HG02588 (cell line): ENCODE results near the gene WDR36.
A peak's percentile ranks its signal among the peaks of the same experiment; 100 is the strongest.

Experiments
- ATAC-seq: cut with Tn5 transposase; IDR thresholded peaks from one replicate; pipeline ENCODE4 v1.9.1; 2021; ENCODE audit warnings: mild to moderate bottlenecking, moderate library complexity; ENCODE audit not compliant: unreplicated experiment

The WDR36 gene

DNA sequence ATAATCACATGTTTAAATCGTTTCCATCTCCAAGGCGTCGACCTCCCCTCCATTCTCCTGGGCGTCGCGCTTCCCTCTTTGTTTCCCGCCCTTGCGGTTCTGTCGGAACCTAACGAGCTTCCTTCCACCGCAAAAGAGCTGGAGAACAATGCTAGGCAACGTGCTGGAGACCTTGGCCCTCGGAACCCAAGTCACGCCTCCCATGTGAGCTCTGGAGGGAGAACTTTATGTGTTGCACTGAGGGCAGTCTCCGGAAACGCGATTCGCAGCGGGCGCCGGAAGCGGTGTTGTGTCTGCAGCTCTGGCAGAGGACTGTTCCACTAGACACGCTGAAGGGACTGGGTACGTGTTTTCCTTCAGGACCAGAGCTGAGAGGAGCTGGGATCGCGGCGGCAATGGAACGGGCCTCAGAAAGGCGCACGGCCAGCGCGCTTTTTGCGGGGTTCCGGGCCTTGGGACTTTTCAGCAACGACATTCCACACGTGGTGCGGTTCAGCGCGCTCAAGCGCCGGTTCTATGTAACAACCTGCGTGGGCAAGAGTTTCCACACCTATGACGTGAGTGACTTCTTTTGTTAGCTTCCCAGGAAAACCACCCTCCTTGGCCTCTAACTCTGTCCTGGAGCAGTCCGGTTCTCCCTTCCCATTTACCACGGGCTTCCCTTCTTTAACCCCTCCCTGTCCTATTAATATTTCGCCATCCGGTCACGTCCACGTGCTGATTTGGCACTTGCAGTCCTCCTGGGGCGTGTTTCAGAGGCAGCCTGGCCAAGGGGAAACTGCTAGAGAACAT is at the start of gene WDR36:
TSS of gene WDR36 (plus strand) at position 287 of the 792 bp plus-strand sequence. CDS start at position 396, 109 bp downstream.
- ATAC-seq = peak; percentile 96

DNA sequence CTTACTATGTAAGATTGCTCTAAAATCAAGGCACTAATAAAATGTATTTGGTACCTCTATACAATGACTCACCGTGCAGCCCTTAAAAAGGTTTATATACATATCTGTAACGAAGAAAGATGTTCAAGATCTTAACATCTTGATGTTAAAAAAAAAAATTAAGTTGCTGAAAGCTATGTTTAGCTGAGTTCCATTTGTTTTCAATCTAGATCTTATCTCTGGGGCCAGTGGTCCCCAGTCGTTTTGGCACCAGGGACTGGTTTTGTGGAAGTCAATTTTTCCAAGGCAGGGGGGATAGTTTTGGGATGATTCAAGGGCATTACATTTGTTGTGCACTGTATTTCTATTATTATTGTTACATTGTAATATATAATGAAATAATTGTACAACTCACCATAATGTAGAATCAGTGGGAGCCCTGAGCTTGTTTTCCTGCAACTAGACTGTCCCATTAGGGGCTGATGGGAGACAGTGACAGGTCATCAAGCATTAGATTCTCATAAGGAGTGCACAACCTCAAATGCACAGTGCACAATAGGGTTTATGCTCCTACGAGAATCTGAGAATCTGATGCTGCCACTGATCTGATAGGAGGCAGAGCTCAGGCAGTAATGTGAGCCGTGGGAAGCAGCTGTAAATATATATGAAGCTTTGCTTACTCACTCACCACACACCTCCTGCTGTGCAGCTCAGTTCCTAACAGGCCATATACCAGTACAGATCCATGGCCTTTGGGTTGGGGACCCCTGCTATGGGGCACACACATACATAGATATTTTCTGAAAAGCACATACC is 48.2 kb upstream of the WDR36 start:
- ATAC-seq = no peak

DNA sequence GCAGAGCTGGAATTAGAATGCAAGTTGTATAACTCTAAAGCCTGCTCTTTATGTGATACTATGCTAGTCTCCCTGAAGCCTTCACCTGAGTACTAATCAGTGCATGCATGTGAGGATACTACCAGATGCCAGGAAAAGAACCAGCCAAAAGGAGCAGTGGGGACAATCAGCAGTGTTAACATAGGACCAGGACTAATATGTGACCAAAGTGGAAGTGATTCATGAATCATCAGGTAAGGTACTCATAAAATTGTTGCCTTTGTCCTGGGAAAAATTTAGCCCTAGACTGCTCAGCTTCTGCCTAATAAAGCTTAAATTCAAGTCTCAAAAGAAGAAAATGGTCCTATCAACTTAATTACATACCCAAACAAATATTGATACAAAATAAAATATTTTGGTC is 34.1 kb upstream of the WDR36 start:
- no peak for ATAC-seq

- no peak for ATAC-seq
Measured at GRCh38 chr5:111060169-111060568, 32.0 kb upstream of the WDR36 start.

- ATAC-seq = no peak
Measured at GRCh38 chr5:111061618-111062017, 30.5 kb upstream of the WDR36 start.

GRCh38 chr5:111063709-111064322 is 28.3 kb upstream of the WDR36 start:
- ATAC-seq = no peak

GRCh38 chr5:111066261-111066938 is 25.7 kb upstream of the WDR36 start:
- no peak for ATAC-seq

GRCh38 chr5:111068213-111068612 is 23.9 kb upstream of the WDR36 start:
- ATAC-seq = no peak

- no peak for ATAC-seq
Measured at GRCh38 chr5:111069839-111070238, 22.3 kb upstream of the WDR36 start.

DNA sequence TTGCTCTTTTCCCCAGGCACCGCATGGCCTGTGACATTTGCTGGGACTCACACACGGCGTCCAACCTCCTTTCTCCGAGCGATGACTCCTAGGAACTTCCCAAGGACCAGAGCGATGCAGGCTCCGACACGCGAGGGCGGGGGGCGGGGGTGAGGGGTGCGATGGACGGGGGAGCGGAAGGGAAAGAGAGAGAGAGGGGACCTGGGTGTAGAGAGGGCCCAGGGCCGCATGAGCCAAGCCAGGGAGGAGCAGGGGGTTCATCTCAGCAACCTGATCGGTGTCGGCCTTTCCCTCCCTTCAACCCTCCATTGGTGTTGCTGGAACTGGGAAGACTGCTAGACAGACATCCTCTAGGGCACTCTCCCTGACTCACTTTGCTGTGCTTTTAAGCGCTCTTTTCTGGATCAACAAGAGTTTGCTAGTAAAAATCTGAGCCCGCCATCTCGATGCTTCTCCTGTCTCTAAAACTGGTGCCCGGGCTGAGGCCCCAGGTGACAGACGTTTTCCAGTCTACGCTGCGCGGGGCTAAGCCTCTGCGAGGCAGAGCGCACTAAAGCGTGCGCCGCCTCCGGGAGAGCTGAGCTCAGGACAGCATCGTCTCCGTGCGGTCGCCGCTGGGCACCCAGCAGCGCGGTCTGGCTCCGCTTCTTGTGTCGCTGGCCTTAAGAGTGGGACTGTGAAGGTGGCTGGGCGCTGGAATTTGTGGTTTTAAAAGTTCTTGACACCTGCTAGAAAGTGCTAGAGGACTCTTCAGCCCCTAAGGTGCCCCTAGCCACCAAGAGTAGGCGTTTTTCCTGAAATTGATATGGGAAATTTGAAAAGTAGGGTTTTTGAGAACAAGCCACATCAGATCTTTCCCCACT is 21.6 kb upstream of the WDR36 start:
- no peak for ATAC-seq

DNA sequence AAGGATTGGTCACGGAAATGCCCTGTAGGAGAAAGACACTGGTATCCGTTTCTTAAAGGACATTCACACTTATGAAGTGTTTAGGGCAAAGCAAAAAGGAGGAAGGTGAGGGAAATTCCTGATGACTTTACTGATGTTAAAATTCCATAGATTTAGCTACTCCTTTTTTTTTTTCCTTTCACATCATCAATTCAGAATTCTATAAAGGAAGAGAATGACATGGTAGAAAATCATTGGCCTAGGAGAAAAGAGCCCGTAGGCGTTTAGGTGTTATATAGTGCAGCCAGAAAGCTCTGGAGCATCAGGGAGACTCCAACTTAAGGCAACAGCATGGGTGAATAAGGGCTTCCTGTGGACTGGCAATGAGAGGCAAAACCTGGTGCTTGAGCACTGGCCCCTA is 20.7 kb upstream of the WDR36 start, which contains the start of gene TSLP:
TSS of gene TSLP (plus strand) at position 301 of the 400 bp plus-strand sequence. CDS start 178 bp downstream, outside the sequence.
- no peak for ATAC-seq

DNA sequence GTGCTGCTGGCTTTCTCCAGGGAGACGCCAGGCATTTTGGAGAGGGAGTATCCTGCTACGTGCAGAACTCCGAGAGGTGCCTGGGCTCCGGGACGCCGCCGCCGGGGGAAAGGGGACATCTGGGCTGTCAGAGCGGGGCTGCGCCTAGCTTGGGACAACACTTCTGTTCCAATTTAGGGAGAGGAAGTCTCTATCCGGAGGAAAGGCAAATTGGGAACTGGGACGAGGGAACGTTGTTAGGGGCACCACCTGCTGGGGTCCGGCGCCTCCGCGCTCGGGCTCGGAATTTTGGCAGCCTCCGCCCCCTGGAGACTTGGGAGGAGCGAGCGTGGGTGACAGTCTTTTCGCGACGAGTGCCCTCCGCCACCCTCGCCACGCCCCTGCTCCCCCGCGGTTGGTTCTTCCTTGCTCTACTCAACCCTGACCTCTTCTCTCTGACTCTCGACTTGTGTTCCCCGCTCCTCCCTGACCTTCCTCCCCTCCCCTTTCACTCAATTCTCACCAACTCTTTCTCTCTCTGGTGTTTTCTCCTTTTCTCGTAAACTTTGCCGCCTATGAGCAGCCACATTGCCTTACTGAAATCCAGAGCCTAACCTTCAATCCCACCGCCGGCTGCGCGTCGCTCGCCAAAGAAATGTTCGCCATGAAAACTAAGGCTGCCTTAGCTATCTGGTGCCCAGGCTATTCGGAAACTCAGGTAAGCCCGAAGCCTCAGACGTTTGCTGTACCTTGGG is 19.0 kb upstream of the WDR36 start:
- ATAC-seq = peak; percentile 78

DNA sequence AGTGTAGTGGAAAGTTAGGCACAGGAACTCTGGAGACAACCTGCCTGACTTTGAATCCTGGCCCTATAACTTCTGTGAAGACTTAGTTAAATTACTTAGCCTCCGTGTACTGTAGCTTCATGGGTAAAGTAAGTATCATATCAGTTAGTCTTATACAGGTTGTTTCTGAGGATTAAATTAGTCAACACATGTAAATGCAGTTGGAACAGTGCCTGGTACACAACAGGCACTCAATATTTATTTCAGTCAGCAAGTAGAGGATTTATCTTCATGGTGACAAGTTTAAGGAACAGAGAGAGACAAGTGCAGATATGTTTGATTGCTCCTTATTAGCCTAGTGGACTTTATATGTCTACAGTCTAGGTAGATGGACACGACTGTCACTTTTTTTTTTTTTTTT is 17.9 kb upstream of the WDR36 start:
- no peak for ATAC-seq

DNA sequence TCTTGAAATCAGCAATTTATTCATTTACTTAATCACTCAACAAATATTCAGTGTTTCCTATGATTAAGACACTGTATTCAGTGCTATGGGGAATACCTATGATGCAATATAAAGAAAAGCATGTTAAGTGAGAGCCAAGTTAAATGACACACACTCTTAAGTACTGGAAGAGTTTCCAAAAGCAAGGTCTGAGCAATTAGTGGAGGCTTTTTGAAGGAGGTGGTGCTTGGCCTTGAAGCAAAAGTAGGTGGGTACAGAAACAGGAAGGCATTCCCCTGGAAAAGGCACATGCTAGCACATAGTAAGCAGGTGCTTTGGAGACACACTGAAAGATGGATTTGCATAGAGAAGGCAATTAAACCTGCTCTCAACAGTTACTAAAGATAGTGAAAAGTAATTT is 16.6 kb upstream of the WDR36 start:
- ATAC-seq = no peak

DNA sequence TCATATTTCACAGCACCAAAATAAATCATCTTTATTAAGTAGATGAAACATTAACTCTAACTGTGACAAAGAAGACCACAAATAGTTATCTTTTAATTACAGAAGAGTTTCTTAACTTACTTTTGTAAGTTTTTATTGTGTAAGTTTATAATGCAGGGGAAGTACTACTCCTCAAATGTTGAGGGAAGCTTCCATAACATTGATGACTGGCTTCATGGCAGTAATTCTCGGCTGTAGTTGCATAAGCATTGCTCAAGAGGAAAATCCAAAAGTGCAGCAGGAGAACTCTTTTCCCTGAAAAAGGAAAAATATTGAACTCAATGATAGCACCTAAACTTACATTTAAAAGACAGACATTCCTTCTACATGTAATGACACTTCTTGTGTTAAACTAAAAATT is 16.1 kb upstream of the WDR36 start:
- no peak for ATAC-seq

- no peak for ATAC-seq
Measured at GRCh38 chr5:111077678-111078077, 14.5 kb upstream of the WDR36 start.

GRCh38 chr5:111079846-111080245 is 12.3 kb upstream of the WDR36 start:
- ATAC-seq = no peak

DNA sequence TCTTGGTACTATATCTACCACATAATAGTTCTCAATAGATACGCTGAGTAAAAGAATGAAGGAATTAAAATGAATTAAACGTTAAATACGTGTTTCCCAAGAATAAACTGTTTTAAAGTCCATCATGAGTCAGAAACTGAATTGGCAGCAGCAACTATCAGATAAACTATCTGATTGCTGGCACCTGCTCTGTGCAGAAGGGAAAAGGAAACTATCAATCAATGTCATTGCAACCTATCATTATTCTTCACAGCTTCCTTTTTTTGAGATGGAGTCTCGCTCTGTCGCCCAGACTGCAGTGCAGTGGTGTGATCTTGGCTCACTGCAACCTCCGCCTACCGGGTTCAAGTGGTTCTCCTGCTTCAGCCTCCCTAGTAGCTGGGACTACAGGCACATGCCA is 8.8 kb upstream of the WDR36 start:
- no peak for ATAC-seq

DNA sequence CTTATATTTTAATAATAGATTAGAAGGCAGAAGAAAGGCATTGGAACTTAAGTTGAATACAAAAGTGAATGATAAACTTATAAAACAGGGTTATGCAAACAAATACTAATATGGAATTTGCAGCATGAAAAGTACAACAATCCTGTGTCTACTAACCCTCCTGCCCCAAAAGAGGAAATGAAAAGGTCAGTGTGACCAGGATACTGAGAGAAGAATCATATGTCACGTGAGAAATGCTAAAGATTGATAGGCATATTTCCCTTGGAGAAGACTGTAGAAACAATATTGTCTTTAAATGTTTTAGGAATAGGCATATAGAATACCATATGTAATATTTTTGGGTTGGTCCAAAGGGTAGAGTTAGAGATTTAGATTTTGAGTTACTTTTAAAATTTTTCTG is 3.8 kb downstream of the WDR36 start:
- no peak for ATAC-seq
